ENCODE data around the gene RBM6. TPM values are rescaled to one million over a fixed set of nuclear protein-coding genes. Genes with fewer than 3 reads are reported as not detected.
A peak's percentile ranks its signal among the peaks of the same experiment; 100 is the strongest.

Gene RBM6
- total RNA-seq, 6 donors from 2014 or later: 67.9 to 380 (median 123) TPM

DNA sequence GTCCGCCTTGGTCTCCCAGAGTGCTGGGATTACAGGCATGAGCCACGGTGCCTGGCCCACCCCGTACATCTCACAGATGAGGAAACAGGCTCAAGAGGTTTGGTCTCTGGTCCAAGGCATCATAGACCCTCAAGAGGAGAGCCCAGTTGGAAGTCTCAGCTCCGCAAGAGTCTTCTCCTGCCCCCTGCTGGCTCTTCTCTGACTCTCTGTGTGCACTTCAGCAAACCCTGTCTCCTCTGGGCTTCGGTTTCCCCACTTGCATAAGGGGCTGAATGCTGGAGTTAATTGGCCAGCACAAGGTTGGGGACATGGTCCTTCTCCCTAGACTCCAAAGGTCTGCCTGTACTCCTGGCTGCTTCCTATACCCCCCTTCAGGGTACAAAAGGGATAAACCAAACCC lies 40.1 kb upstream of the RBM6 start:
- Histone ChIP-seq H3K27ac (peak overlapping the region; percentile 69 to 88 (median 78)), H3K9me3 (no peaks in the 10 kb centered on the region), H3K4me1 (peaks cover 33 to 47% (median 44%) of the 10 kb centered on the region in 4 donors), H3K4me3 (peak overlapping the region in 1 of 4 donors; percentile 9), H3K36me3 (peaks cover 0 to 37% (median 22%) of the 10 kb centered on the region in 4 donors), H3K27me3 (no peaks in the 10 kb centered on the region)
- TF ChIP-seq, protein P1, sequence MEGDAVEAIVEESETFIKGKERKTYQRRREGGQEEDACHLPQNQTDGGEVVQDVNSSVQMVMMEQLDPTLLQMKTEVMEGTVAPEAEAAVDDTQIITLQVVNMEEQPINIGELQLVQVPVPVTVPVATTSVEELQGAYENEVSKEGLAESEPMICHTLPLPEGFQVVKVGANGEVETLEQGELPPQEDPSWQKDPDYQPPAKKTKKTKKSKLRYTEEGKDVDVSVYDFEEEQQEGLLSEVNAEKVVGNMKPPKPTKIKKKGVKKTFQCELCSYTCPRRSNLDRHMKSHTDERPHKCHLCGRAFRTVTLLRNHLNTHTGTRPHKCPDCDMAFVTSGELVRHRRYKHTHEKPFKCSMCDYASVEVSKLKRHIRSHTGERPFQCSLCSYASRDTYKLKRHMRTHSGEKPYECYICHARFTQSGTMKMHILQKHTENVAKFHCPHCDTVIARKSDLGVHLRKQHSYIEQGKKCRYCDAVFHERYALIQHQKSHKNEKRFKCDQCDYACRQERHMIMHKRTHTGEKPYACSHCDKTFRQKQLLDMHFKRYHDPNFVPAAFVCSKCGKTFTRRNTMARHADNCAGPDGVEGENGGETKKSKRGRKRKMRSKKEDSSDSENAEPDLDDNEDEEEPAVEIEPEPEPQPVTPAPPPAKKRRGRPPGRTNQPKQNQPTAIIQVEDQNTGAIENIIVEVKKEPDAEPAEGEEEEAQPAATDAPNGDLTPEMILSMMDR (IDR thresholded peaks at IDR 0.05): no peak
- TF ChIP-seq POLR2A (IDR thresholded peaks at IDR 0.05): no peak
- TF ChIP-seq EP300 (IDR thresholded peaks at IDR 0.05): no peak
- no peak for TF ChIP-seq POLR2AphosphoS5 (IDR thresholded peaks at IDR 0.05)
- DNase-seq: no peak
- ATAC-seq (ENCODE audit: low FRiP score in 2 of 2): no peak
- 76 to 86% methylated on average over 3 to 5 of the region's 5 CpGs for WGBS, 2 donors

- Histone ChIP-seq H3K27me3 (no peaks in the 10 kb centered on the region), H3K4me3 (peak overlapping the region in 1 of 4 donors; percentile 55), H3K9me3 (no peaks in the 10 kb centered on the region), H3K36me3 (peaks cover 0 to 31% (median 21%) of the 10 kb centered on the region in 4 donors), H3K4me1 (peaks cover 37 to 53% (median 47%) of the 10 kb centered on the region in 4 donors), H3K27ac (peak overlapping the region; percentile 69 to 88 (median 78))
- TF ChIP-seq, protein P1 (IDR thresholded peaks at IDR 0.05): peak in 1 of 6 experiments; percentile 14
- TF ChIP-seq POLR2A (IDR thresholded peaks at IDR 0.05): peak in 1 of 4 donors; percentile 48
- no peak for TF ChIP-seq EP300 (IDR thresholded peaks at IDR 0.05)
- TF ChIP-seq POLR2AphosphoS5 (IDR thresholded peaks at IDR 0.05): peak in 1 of 2 donors; percentile 23
- DNase-seq: peak; percentile 49 to 86
- ATAC-seq (ENCODE audit: low FRiP score in 2 of 2): peak in 1 of 2 donors; percentile 88
- WGBS, 2 donors: 28 to 67% methylated on average over 4 to 7 of the region's 8 CpGs
These were observed 39.3 kb upstream of the RBM6 start for GRCh38 chr3:49900491-49901153.

GRCh38 chr3:49901366-49902339 lies 38.3 kb upstream of the RBM6 start:
- peak overlapping the region in 2 of 4 donors; percentile 8 to 55 for H3K4me3 ChIP-seq

GRCh38 chr3:49902511-49903345 lies 37.2 kb upstream of the RBM6 start:
- no peak for TF ChIP-seq POLR2AphosphoS5 (IDR thresholded peaks at IDR 0.05)
- TF ChIP-seq, protein P1 (IDR thresholded peaks at IDR 0.05): no peak
- no peak for TF ChIP-seq POLR2A (IDR thresholded peaks at IDR 0.05)
- TF ChIP-seq EP300 (IDR thresholded peaks at IDR 0.05): no peak
- ATAC-seq (ENCODE audit: low FRiP score in 2 of 2): no peak
- Histone ChIP-seq H3K36me3 (peaks cover 0 to 10% (median 2%) of the 10 kb centered on the region in 4 donors), H3K4me3 (peak overlapping the region; percentile 34 to 55 (median 46)), H3K27ac (peak overlapping the region; percentile 69 to 88 (median 84)), H3K27me3 (no peaks in the 10 kb centered on the region), H3K9me3 (no peaks in the 10 kb centered on the region), H3K4me1 (peaks cover 47 to 66% (median 59%) of the 10 kb centered on the region in 4 donors)
- DNase-seq: peak in 1 of 2 donors; percentile 81
- 90 to 91% methylated on average over 14 to 43 of the region's 44 CpGs for WGBS, 2 donors

More at GRCh38 chr3:49901366-49902339, 38.3 kb upstream of the RBM6 start:
- 45 to 51% methylated on average over 9 to 11 of the region's 11 CpGs for WGBS, 2 donors
- H3K9me3 ChIP-seq: no peaks in the 10 kb centered on the region
- no peak for TF ChIP-seq POLR2AphosphoS5 (IDR thresholded peaks at IDR 0.05)
- no peak for TF ChIP-seq POLR2A (IDR thresholded peaks at IDR 0.05)
- TF ChIP-seq, protein P1 (IDR thresholded peaks at IDR 0.05): no peak
- TF ChIP-seq EP300 (IDR thresholded peaks at IDR 0.05): no peak
- no peak for DNase-seq
- peaks cover 0 to 21% (median 12%) of the 10 kb centered on the region in 4 donors for H3K36me3 ChIP-seq
- peak overlapping the region; percentile 69 to 88 (median 78) for H3K27ac ChIP-seq
- H3K27me3 ChIP-seq: no peaks in the 10 kb centered on the region
- peaks cover 45 to 64% (median 58%) of the 10 kb centered on the region in 4 donors for H3K4me1 ChIP-seq
- no peak for ATAC-seq (ENCODE audit: low FRiP score in 2 of 2)

Data from upper lobe of left lung (tissue), 6 donors.